CD14-positive monocyte (primary cell): ENCODE data around the gene ACAD8. TPM values are rescaled to one million over a fixed set of nuclear protein-coding genes. Genes with fewer than 3 reads are reported as not detected.

Source experiments
- DNase-seq, 3 donors: peaks; one replicate each; pipeline ENCODE4 v3.0.0-alpha.2; 2011 to 2022
- H2AFZ ChIP-seq: 2 replicates; pipeline ENCODE4 v1.6.0; 2012; ENCODE audit warnings: mild to moderate bottlenecking, low read depth, low read length, inconsistent platforms; ENCODE audit not compliant: insufficient read depth, poor library complexity, severe bottlenecking
- H3K27ac ChIP-seq, 2 donors: 1 replicate in 1 of 2; 2 replicates in 1 of 2; pipeline ENCODE4 v1.5.1; 2012 to 2013; ENCODE audit warnings: low read length in 2 of 2, control low read depth in 1 of 2, inconsistent platforms in 1 of 2, low read depth in 1 of 2, mild to moderate bottlenecking in 1 of 2
- H3K27me3 ChIP-seq, 2 donors: one replicate each; pipeline versions ENCODE4 v1.6.0 to v1.6.1; 2011 to 2013; ENCODE audit warnings: low read length in 2 of 2; ENCODE audit not compliant: control insufficient read depth in 2 of 2, insufficient read depth in 2 of 2
- H3K36me3 ChIP-seq, 2 donors: replicated peaks in 1 of 2; 1 replicate in 1 of 2; 2 replicates in 1 of 2; pipeline versions ENCODE4 v1.5.1 to v1.6.1; 2012 to 2013; ENCODE audit warnings: low read length in 2 of 2, control low read depth in 1 of 2, inconsistent platforms in 1 of 2, mild to moderate bottlenecking in 1 of 2; ENCODE audit not compliant: insufficient read depth in 2 of 2, control insufficient read depth in 1 of 2
- H3K4me1 ChIP-seq, 2 donors: 1 replicate in 1 of 2; 2 replicates in 1 of 2; pipeline versions ENCODE4 v1.5.1 to v1.6.1; 2012 to 2013; ENCODE audit warnings: low read length in 2 of 2, control low read depth in 1 of 2, inconsistent platforms in 1 of 2, mild to moderate bottlenecking in 1 of 2, moderate library complexity in 1 of 2; ENCODE audit not compliant: insufficient read depth in 2 of 2, control insufficient read depth in 1 of 2
- H3K4me2 ChIP-seq: replicated peaks from 2 replicates; pipeline ENCODE3; 2012; ENCODE audit warnings: low read length, moderate library complexity, mild to moderate bottlenecking; ENCODE audit not compliant: poor library complexity, severe bottlenecking; ENCODE audit errors: extremely low read depth
- H3K4me3 ChIP-seq, 3 experiments: fragments of 200-600 bp in 1 of 3; sonication (generic) in 1 of 3; replicated peaks in 1 of 3; 1 replicate in 2 of 3; 2 replicates in 1 of 3; pipeline ENCODE4 v1.5.1; 2011 to 2013; ENCODE audit warnings: low read length in 3 of 3, mild to moderate bottlenecking in 3 of 3, control low read depth in 2 of 3, low read depth in 2 of 3, inconsistent platforms in 1 of 3, moderate library complexity in 1 of 3
- H3K79me2 ChIP-seq: 2 replicates; pipeline ENCODE4 v1.6.0; 2012; ENCODE audit warnings: mild to moderate bottlenecking, control low read depth, inconsistent platforms, low read length, moderate library complexity; ENCODE audit not compliant: insufficient read depth
- H3K9ac ChIP-seq: 2 replicates; pipeline ENCODE4 v1.6.0; 2017; ENCODE audit warnings: low read length, mild to moderate bottlenecking; ENCODE audit not compliant: insufficient read depth, poor library complexity, severe bottlenecking
- H3K9me3 ChIP-seq, 2 donors: replicated peaks in 1 of 2; 1 replicate in 1 of 2; 2 replicates in 1 of 2; pipeline versions ENCODE4 v1.5.1 to v1.6.1; 2012 to 2013; ENCODE audit warnings: low read length in 2 of 2, control low read depth in 1 of 2; ENCODE audit not compliant: control insufficient read depth in 1 of 2, insufficient read depth in 1 of 2
- H4K20me1 ChIP-seq: 2 replicates; pipeline ENCODE4 v1.6.0; 2012; ENCODE audit warnings: mild to moderate bottlenecking, low read length, control low read depth, moderate library complexity; ENCODE audit not compliant: insufficient read depth
- H3K27ac Mint-ChIP-seq, 7 donors: one replicate each; pipeline ENCODE4 v1.8.0; 2020; ENCODE audit warnings: mild to moderate bottlenecking in 7 of 7, mixed read lengths in 7 of 7, moderate library complexity in 6 of 7, inconsistent platforms in 2 of 7
- H3K27me3 Mint-ChIP-seq, 3 donors: one replicate each; pipeline ENCODE4 v1.8.0; 2021 to 2022; ENCODE audit warnings: low read depth in 3 of 3, mild to moderate bottlenecking in 3 of 3, mixed read lengths in 3 of 3, moderate library complexity in 3 of 3, inconsistent platforms in 1 of 3
- H3K36me3 Mint-ChIP-seq, 2 donors: one replicate each; pipeline ENCODE4 v1.8.0; 2020; ENCODE audit warnings: mixed read lengths in 2 of 2, inconsistent platforms in 1 of 2, mild to moderate bottlenecking in 1 of 2
- H3K4me1 Mint-ChIP-seq: one replicate; pipeline ENCODE4 v1.8.0; 2020; ENCODE audit warnings: mild to moderate bottlenecking, mixed read lengths
- H3K4me3 Mint-ChIP-seq, 2 donors: one replicate each; pipeline ENCODE4 v1.8.0; 2020; ENCODE audit warnings: mild to moderate bottlenecking in 2 of 2, mixed read lengths in 2 of 2, moderate library complexity in 1 of 2
- H3K9me3 Mint-ChIP-seq, 7 donors: one replicate each; pipeline ENCODE4 v1.8.0; 2020 to 2022; ENCODE audit warnings: mixed read lengths in 7 of 7, mild to moderate bottlenecking in 6 of 7, moderate library complexity in 6 of 7, inconsistent platforms in 2 of 7
- WGBS: methylation state at CpG from one replicate; pipeline ENCODE4 v1.1.5; 2013; ENCODE audit warnings: missing lambda C conversion rate; ENCODE audit not compliant: insufficient coverage; 5-methylcytosine and 5-hydroxymethylcytosine counted together
- intact Hi-C, 2 donors: fragments of 100-400 bp; cut with micrococcal nuclease; formaldehyde crosslinking; loops; one replicate each; pipeline versions ENCODE4 v1.15.0 to v1.15.1; 2023
- polyA plus RNA-seq, 3 donors: library from polyadenylated mRNA; depleted of rRNA in 1 of 3; unstranded in 2 of 3; stranded (reverse) in 1 of 3; fragments of 300-500 nt in 2 of 3; fragments of >200 nt in 1 of 3; fragmentation: Illumina TruSeq in 2 of 3; gene quantifications; 1 replicate in 2 of 3; 2 replicates in 1 of 3; pipeline ENCODE4 v1.2.3, GENCODE V29; 2012 to 2021
- TF ChIP-seq, protein P1 (sequence below): fragments of 200-600 bp; IDR thresholded peaks from one replicate; pipeline ENCODE4 v1.8.0; 2022; ENCODE audit warnings: antibody characterized with exemption, mild to moderate bottlenecking

Gene ACAD8
- polyA plus RNA-seq, 3 donors: 16.7 to 37.2 (median 19.3) TPM

DNA sequence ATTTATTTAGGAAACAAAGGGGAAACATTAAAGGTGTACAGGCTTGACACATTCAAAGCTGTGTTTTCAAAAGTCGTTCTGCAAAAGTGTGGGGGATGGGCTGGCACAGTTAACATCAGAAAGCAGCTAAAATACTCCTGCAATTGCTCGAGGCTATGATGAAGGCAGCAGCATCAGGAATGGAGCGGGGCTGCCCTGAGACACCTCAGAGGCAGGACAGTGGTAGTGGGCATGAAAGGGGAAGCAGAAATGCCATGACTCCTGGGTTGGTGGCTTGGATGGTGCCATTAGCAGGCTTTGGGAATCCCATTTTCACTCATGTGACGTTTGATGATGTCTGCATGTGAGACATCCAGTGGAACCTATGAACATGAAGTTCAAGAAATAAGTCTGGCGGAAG, 30.2 kb upstream of the ACAD8 start:
- intact Hi-C loops: no loop called here
- peaks cover 0 to 2% (median 0%) of the 10 kb centered on the region in 7 donors for H3K9me3 Mint-ChIP-seq
- Histone ChIP-seq H3K36me3 (peaks cover 9 to 32% of the 10 kb centered on the region in 2 donors), H3K4me1 (peaks cover 23 to 38% of the 10 kb centered on the region in 2 donors), H3K79me2 (peaks cover 74% of the 10 kb centered on the region), H3K9ac (peak overlapping the region; percentile 83), H3K4me2 (peak overlapping the region; percentile 76), H4K20me1 (peaks cover 32% of the 10 kb centered on the region), H3K9me3 (no peaks in the 10 kb centered on the region), H3K27ac (peak overlapping the region in 1 of 2 donors; percentile 96), H2AFZ (peak overlapping the region; percentile 87), H3K4me3 (peak overlapping the region; percentile 86 to 98 (median 86)), H3K27me3 (no peaks in the 10 kb centered on the region)
- peak; percentile 4 to 76 (median 12) for DNase-seq
- H3K36me3 Mint-ChIP-seq: peaks cover 29 to 30% of the 10 kb centered on the region in 2 donors
- H3K27me3 Mint-ChIP-seq: peaks cover 0 to 1% (median 0%) of the 10 kb centered on the region in 3 donors
- peak overlapping the region in 6 of 7 donors; percentile 32 to 92 (median 72) for H3K27ac Mint-ChIP-seq
- WGBS: 15% methylated on average over 4 of the region's 5 CpGs
- H3K4me1 Mint-ChIP-seq: peaks cover 47% of the 10 kb centered on the region
- TF ChIP-seq, protein P1, sequence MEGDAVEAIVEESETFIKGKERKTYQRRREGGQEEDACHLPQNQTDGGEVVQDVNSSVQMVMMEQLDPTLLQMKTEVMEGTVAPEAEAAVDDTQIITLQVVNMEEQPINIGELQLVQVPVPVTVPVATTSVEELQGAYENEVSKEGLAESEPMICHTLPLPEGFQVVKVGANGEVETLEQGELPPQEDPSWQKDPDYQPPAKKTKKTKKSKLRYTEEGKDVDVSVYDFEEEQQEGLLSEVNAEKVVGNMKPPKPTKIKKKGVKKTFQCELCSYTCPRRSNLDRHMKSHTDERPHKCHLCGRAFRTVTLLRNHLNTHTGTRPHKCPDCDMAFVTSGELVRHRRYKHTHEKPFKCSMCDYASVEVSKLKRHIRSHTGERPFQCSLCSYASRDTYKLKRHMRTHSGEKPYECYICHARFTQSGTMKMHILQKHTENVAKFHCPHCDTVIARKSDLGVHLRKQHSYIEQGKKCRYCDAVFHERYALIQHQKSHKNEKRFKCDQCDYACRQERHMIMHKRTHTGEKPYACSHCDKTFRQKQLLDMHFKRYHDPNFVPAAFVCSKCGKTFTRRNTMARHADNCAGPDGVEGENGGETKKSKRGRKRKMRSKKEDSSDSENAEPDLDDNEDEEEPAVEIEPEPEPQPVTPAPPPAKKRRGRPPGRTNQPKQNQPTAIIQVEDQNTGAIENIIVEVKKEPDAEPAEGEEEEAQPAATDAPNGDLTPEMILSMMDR: no peak
- H3K4me3 Mint-ChIP-seq: peak overlapping the region; percentile 89 to 95

DNA sequence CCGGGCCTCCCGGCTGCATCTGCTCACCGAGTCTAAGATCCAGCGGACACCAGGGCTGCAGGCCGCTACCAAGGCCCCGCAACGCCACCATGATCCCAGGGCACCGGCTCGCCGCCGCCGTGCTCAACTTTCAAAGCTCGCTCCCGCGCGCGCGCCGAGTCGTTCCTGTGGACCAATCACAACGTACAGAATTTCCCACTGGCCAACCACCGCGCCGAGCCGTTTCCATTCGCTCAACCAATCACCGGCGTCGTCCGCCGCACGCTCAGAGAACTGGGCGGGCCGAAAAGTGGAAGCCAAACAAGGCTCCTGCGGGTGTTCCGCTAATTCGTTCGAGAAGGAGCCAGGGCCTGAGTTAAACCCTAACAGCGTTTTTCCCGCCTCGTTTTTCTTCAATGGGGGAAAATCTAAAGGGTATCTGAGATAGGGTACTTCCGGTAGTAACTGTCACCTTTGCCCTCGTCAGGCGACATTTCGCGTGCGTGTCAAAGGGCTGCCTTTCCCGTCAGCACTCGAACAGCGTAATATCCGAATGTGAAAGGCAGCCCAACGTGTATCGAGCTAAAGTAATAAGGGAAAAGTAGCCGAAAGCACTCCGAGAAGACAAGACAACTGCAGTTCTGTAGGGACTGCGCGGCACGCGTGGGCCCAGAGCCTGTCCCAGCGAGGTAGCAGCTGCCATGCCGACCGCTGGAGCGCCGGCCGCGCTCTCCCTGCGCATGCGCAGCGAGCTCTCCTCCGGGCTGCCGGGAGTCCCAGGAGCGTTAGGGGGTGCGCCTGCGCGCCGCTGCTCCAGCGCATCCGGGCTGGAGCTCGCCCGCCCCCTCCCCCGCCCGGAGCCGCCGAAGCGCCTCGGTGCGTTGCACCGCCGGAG, 29.3 kb upstream of the ACAD8 start, which contains the start of the genes NCAPD3 and VPS26B:
Gene NCAPD3, minus strand, starts transcription at position 132 of the 874 bp plus-strand sequence. Its CDS starts 41 bp downstream, at position 91.
Gene VPS26B, plus strand, starts transcription at position 836 of the 874 bp plus-strand sequence. CDS start 452 bp downstream, outside the sequence.
- Histone ChIP-seq H3K4me1 (peaks cover 23 to 38% of the 10 kb centered on the region in 2 donors), H3K4me2 (peak within 1 kb of the TSS; percentile 76), H3K9me3 (no peaks in the 10 kb centered on the region), H3K36me3 (peaks cover 5 to 23% of the 10 kb centered on the region in 2 donors), H3K4me3 (peak within 1 kb of the TSS; percentile 86 to 98 (median 86)), H3K27ac (peak within 1 kb of the TSS; percentile 95 to 96), H3K27me3 (no peaks in the 10 kb centered on the region), H3K9ac (peak within 1 kb of the TSS; percentile 83), H4K20me1 (peaks cover 40% of the 10 kb centered on the region), H3K79me2 (peaks cover 78% of the 10 kb centered on the region), H2AFZ (peak within 1 kb of the TSS; percentile 87)
- Mint-ChIP-seq H3K27ac (peak within 1 kb of the TSS; percentile 90 to 97 (median 95)), H3K4me3 (peak within 1 kb of the TSS; percentile 94 to 96), H3K4me1 (peaks cover 47% of the 10 kb centered on the region), H3K27me3 (peaks cover 0 to 1% (median 0%) of the 10 kb centered on the region in 3 donors), H3K9me3 (peaks cover 0 to 2% (median 0%) of the 10 kb centered on the region in 7 donors), H3K36me3 (peaks cover 21% of the 10 kb centered on the region in 2 donors)
- under 1% methylated on average over 89 of the region's 89 CpGs for WGBS
- DNase-seq: peak; percentile 95 to 96 (median 95)
- TF ChIP-seq, protein P1: no peak
- intact Hi-C loops: no loop called here
